IPS-20b (cell line): ENCODE results near the gene SYT6.

Source experiments
- H3K27ac ChIP-seq: one replicate; pipeline ENCODE4 v1.5.1; 2013; ENCODE audit warnings: low read length
- H3K27me3 ChIP-seq: 2 replicates; pipeline ENCODE4 v1.6.1; 2013; ENCODE audit warnings: mild to moderate bottlenecking, low read length, inconsistent platforms; ENCODE audit not compliant: insufficient read depth
- H3K36me3 ChIP-seq: 2 replicates; pipeline ENCODE4 v1.6.1; 2013; ENCODE audit warnings: low read depth, mild to moderate bottlenecking, inconsistent platforms, low read length, moderate library complexity; ENCODE audit not compliant: insufficient read depth
- H3K4me1 ChIP-seq: 2 replicates; pipeline ENCODE4 v1.6.1; 2013; ENCODE audit warnings: mild to moderate bottlenecking, control low read depth, inconsistent platforms, low read length, moderate library complexity; ENCODE audit not compliant: insufficient read depth
- H3K4me3 ChIP-seq: 2 replicates; pipeline ENCODE4 v1.5.1; 2013; ENCODE audit warnings: mild to moderate bottlenecking, low read length, inconsistent platforms
- H3K9ac ChIP-seq: 2 replicates; pipeline ENCODE4 v1.6.1; 2013; ENCODE audit warnings: low read depth, mild to moderate bottlenecking, inconsistent platforms, low read length, moderate library complexity
- H3K9me3 ChIP-seq: 2 replicates; pipeline ENCODE4 v1.6.1; 2013; ENCODE audit warnings: mild to moderate bottlenecking, low read depth, low read length, inconsistent platforms; ENCODE audit not compliant: insufficient read depth

Gene SYT6

DNA sequence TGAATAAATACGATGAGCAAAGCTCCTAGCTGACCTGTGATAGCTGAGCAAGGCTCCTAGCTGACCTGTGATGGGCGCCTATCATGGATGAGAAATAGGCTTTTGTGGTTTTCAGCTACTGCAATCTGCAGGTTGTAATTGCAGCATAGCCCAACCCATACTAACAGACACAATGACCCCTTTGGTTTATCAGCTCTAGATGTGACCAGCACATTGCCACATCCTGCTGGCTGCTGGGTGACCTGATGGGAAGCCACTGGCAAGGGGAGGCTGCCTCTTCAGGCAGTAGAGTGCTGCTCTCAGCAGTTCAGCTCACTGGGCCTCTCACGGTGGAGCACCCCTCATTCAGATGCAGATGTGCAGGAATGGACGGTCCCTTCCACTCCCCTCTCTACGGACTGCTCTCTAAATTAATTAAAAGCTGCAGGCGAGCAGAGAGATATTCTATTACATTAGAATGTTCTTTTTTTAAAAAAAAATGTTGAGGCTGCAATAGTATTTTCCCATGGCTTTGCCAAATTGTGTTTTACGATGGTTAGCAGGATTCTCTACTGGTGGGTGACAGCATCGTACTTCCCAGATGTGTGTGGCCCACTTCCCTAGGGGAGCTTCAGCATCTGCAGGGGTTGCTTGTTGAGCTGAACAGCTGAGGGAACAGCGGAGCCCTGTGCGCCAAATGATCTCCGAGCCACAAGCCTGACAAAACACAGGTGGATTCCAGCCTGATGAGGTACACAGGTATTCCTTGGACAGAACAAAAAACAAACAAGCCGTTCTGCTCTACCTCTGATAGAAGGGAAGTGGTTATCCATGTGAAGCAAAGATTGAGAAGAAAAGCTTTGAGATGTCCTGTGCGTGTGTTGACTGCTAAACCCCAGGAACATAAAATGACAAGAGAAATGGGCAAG lies 65.0 kb downstream of the SYT6 start:
- Histone ChIP-seq H3K9ac (peak overlapping the region; percentile 30; the same call in 1 of the 2 replicates), H3K27me3 (no peaks in the 10 kb centered on the region), H3K9me3 (0 out of 2 replicates have a peak, but pooled peaks cover 2% of the 10 kb centered on the region), H3K36me3 (peaks cover 56% of the 10 kb centered on the region), H3K4me1 (peaks cover 22% of the 10 kb centered on the region), H3K27ac (peak overlapping the region; percentile 25), H3K4me3 (peak overlapping the region; percentile 12; the same call in 1 of the 2 replicates)

DNA sequence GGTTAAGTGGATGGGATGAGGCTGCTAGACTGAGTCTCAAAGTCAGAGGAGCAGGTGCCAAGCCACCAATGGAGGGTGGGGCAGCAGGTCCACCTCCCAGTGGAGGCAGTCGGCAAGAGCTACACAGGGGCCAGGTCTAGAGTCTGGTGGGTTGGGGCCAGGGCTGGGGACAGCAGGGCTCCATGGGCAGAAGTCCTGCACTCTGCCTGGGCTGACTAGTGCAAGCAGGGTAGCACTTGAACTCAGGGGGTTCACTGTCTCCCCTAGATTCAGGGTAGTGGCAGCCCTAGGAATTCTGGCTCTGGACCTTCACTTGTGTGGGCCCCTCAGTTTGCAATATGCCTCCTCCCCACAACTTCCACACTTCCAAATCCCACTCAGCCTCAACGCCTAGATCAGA lies 66.2 kb downstream of the SYT6 start:
- H3K9me3 ChIP-seq = 0 out of 2 replicates have a peak, but pooled peaks cover 2% of the 10 kb centered on the region
- no peak overlapping the region for H3K27ac ChIP-seq
- H3K36me3 ChIP-seq = peaks cover 44% of the 10 kb centered on the region
- H3K9ac ChIP-seq = no peak overlapping the region
- no peaks in the 10 kb centered on the region for H3K27me3 ChIP-seq
- H3K4me3 ChIP-seq = no peak overlapping the region
- H3K4me1 ChIP-seq = peaks cover 30% of the 10 kb centered on the region

DNA sequence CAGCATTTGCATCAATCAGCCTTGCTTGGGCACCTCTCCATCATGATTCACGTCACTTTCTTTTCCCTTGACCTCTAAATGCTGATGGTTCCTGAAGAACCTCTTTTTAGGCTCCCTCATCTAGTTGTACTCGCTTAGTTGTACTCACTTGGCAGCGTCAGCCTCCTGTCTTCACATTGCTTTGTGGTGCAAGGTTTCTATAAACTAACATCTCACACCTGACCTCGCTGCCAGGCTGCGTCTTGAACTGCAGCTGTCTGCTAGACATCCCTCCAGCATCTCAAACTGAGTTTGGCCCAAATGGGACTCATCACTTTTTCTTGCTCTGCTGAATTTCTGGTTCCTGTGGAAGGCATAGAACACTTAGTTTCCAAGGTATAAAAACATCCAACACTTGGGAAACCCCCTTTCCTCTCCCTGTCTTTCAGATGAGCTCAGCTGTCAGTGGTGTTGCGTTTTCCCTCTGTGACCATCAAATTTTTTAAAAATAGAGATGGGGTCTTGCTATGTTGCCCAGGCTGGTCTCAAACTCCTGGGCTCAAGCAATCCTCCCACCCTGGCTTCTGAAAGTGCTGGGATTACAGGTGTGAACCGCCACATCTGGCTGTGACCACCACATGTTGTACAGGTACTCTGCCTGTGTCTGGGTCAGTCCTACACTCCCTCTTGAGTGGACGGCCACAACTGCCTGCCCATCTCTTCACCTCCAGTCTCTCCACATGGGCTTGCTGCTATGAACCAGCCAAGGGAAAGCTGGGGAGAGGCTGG lies 66.9 kb downstream of the SYT6 start:
- no peak overlapping the region for H3K27ac ChIP-seq
- no peak overlapping the region for H3K4me3 ChIP-seq
- H3K36me3 ChIP-seq = peaks cover 37% of the 10 kb centered on the region
- no peak overlapping the region for H3K9ac ChIP-seq
- 0 out of 2 replicates have a peak, but pooled peaks cover 2% of the 10 kb centered on the region for H3K9me3 ChIP-seq
- H3K27me3 ChIP-seq = no peaks in the 10 kb centered on the region
- peaks cover 33% of the 10 kb centered on the region for H3K4me1 ChIP-seq

DNA sequence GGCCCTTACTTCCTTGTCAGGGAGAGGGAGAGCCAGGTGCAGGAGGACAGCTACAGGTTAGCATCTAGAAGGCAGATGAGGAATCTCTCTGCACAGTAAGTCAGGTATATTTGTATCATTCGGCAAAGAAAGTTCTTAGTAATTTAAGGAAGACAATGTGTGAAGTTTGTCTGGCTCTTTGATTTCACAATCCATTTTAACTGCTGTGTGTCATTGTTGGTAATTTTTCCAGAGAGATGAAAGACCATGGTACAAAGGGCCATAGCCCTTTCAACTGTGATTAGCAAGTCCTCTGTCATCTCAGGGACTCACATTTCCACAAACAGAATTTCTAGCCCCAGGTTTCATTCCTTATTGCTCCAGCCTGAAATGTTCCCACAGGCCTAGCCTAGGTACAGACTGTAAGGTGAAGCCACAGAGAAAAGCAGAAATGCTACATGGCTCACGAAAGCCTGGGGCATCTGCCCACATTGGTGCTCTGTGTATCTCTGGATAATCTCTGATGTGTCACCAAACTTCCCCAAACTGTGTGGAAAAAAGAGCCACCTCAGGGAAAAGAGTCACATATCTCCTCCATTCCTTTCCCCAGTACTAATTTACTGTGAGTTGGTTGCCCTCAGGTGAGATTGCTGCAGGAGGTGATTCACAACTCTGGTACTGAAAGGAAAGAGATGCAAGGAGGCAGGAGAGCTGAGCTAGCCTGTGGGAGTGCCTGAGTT lies 70.6 kb downstream of the SYT6 start:
- Histone ChIP-seq H3K9ac (no peak overlapping the region), H3K27ac (no peak overlapping the region), H3K36me3 (0 out of 2 replicates have a peak, but pooled peaks cover 3% of the 10 kb centered on the region), H3K4me1 (peaks cover 26% of the 10 kb centered on the region; the same call in 1 of the 2 replicates), H3K4me3 (no peak overlapping the region), H3K27me3 (no peaks in the 10 kb centered on the region), H3K9me3 (0 out of 2 replicates have a peak, but pooled peaks cover 2% of the 10 kb centered on the region)

DNA sequence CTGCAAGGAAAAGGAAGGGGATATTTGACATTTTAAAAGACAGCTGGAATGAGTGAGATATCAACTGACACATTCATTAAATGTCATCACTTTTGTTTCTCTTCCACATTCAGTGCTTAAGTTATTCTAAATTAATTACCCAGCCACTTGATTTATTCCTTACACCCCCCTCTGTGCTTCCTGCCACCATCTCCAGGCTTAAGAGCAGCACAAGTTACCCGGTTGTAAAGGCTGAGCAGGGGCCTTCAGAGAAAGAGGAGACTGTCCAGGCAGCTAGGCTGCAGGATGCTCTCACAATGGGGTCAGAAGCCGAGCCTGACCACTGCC lies 71.4 kb downstream of the SYT6 start:
- H3K27me3 ChIP-seq = no peaks in the 10 kb centered on the region
- H3K9ac ChIP-seq = no peak overlapping the region
- no peak overlapping the region for H3K27ac ChIP-seq
- H3K9me3 ChIP-seq = 0 out of 2 replicates have a peak, but pooled peaks cover 2% of the 10 kb centered on the region
- H3K36me3 ChIP-seq = no peaks in the 10 kb centered on the region
- peaks cover 26% of the 10 kb centered on the region; the same call in 1 of the 2 replicates for H3K4me1 ChIP-seq
- H3K4me3 ChIP-seq = no peak overlapping the region

DNA sequence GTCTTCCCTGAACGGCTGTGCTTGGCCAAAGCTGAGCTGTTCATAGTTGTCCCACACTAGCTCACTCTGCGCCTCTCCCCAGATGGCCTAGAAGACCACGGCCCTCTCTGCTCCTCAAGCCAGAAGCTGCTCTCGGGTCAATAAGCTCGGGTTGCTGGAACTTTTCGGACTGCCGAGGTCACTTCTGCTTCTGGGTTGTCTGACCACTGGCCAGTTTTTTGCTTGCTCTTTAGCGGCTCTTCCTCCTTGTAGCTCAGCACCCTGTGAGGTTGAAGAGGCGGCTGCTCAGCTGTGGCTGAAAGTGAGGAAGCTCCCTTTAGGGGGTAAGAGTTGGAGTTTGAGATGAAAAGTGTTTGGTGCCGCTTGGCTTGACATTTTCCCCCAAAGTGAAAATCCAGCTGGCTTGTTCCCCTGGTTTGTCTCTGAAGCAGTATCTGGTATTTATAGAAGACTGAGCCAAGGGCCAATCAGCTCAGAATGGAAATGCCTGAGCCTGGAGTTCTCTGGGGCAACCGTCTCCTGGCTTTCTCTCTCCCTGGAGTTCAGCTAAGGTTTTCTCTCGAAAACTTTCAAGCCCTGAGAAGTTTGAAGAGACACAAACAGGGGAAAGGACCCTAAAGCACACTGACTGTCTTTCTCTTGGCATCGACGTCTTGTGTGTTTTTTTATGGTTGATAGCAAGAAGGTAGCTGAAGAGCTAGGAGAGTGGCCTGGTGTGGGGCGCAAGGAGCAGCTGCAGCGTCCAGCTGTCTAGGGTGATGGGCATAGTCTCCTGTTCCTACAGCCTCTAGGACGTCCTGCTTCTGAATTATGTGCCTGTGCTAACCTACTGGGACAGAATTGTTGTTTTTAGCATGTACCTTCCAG lies 72.0 kb downstream of the SYT6 start:
- Histone ChIP-seq H3K4me3 (no peak overlapping the region), H3K9me3 (0 out of 2 replicates have a peak, but pooled peaks cover 2% of the 10 kb centered on the region), H3K9ac (no peak overlapping the region), H3K27ac (no peak overlapping the region), H3K27me3 (no peaks in the 10 kb centered on the region), H3K36me3 (no peaks in the 10 kb centered on the region), H3K4me1 (peaks cover 27% of the 10 kb centered on the region; the same call in 1 of the 2 replicates)

DNA sequence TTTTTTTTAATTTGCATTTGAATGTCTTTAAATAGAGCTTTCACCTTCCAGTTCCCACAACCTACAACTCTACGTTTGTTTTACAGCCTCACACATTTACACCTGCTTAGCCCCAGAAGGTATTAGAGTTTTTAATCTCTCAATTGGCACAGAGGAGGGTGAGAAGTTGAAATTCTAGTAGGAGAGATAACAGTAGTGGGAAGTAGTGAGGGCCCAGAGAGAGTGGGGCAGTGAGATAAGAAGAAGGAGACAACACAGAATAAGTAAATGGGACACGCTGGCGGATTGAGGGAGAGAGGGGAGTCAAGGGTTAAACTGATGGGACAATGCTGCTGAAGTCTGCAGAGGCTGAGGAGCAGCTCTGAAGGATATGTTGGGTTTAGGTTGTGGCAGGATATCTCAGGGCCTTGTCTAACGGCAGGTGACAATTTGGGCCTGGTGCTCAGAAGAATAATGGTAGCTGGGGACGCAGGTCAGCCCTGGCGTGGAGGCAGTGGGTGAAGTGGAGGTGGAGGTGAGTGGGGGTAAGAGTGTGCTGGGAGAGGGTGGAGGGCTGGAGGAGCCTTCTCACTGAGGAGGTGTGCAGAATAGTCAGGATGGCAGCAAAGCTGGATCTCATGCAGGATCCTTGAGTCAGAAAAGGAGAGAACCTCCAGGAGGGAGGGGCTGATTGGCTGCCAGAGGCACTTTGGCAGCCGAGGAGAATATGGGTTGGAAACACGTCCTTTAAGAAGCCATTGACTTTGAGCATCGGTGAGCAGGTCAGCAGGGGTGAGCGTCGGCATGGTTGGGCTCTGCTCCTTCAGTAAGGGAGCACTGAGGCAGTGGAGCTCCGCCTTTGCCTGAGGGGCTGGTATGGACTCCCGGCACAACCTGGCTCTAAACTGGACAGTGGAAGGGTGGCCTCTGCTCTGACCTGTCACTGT lies 72.9 kb downstream of the SYT6 start:
- Histone ChIP-seq H3K27ac (no peak overlapping the region), H3K9me3 (0 out of 2 replicates have a peak, but pooled peaks cover under 1% of the 10 kb centered on the region), H3K4me1 (peaks cover 33% of the 10 kb centered on the region; the same call in 1 of the 2 replicates), H3K4me3 (no peak overlapping the region), H3K27me3 (no peaks in the 10 kb centered on the region), H3K9ac (no peak overlapping the region), H3K36me3 (no peaks in the 10 kb centered on the region)

DNA sequence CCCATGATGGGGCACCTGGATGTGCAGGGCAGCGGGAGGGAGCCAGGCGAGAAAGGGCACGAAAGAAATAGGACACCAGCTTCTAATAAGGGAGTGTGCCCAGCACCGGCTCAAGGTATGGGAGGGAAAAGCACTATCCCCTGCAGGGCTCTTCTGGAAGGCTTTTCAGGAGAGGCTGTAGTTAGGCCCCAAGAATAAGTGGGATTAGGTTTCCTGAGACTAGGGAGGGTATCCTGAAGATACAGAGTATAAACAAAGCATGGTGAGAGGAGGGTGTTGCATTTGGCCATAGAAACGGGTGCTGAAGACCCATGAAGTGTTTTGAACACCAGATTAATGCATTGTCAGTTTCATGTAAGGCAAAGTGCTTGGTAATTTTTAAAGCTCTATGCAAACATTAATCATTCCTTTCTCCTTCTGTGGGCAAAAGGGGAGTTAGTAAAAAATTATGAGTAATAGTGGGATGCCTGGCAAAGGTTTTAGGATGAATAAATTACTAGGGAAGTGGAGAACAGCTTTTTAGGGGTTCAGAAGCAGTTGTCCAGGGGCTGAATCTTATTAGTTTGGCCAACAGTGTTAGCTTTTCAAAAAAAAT lies 74.0 kb downstream of the SYT6 start:
- H3K4me1 ChIP-seq = peaks cover 43% of the 10 kb centered on the region
- no peaks in the 10 kb centered on the region for H3K36me3 ChIP-seq
- no peak overlapping the region for H3K4me3 ChIP-seq
- H3K27ac ChIP-seq = no peak overlapping the region
- H3K9me3 ChIP-seq = no peaks in the 10 kb centered on the region
- no peaks in the 10 kb centered on the region for H3K27me3 ChIP-seq
- no peak overlapping the region for H3K9ac ChIP-seq

DNA sequence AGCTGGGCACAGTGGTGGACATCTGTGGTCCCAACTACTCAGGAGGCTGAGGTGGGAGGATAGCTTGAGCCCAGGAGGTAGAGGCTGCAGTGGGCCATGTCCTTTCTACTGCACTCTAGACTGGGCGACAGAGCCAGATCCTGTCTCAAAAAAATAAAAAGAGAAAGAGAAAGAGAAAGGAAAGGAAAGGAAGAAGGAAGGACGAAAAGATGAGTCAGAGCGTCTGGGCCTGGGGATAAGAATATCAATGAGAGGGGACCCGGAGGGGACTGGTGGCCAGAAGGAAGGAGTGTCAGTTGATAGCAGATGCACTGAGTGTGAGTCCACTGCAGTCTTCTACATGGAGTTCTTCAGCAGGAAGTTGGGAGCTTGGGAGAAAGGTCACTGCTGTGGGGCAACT lies 75.6 kb downstream of the SYT6 start:
- no peak overlapping the region for H3K9ac ChIP-seq
- H3K4me1 ChIP-seq = peaks cover 46% of the 10 kb centered on the region

More for the DNA sequence above, 75.6 kb downstream of the SYT6 start:
- H3K4me3 ChIP-seq = no peak overlapping the region
- H3K27ac ChIP-seq = no peak overlapping the region
- H3K27me3 ChIP-seq = no peaks in the 10 kb centered on the region
- peaks cover 4% of the 10 kb centered on the region; the same call in 1 of the 2 replicates for H3K9me3 ChIP-seq
- no peaks in the 10 kb centered on the region for H3K36me3 ChIP-seq
